Activated T-cell treated with anti-CD3 and anti-CD28 coated beads, Interleukin-2, amount 50 U/mL, for 72 hours (primary cell): Measurements from ENCODE around the gene TFG. TPM values are rescaled to one million over a fixed set of nuclear protein-coding genes. Genes with fewer than 3 reads are reported as not detected.

Experiments
- ATAC-seq, 2 donors: fragments of 150-1000 bp; cut with Tn5 transposase; replicated peaks in 1 of 2; 2 replicates each; pipeline ENCODE4 v1.10.0; 2021; ENCODE audit warnings: moderate library complexity in 2 of 2, mild to moderate bottlenecking in 1 of 2
- DNase-seq, 2 donors: peaks; one replicate each; pipeline ENCODE4 v3.0.0; 2021 to 2022; ENCODE audit warnings: mixed read lengths in 1 of 2
- H3K27ac Mint-ChIP-seq: one replicate; pipeline ENCODE4 v1.8.0; 2022; ENCODE audit warnings: mild to moderate bottlenecking, moderate library complexity, mixed read lengths
- H3K27me3 Mint-ChIP-seq: one replicate; pipeline ENCODE4 v1.8.0; 2022; ENCODE audit warnings: low read depth, mixed read lengths
- H3K36me3 Mint-ChIP-seq, 2 donors: one replicate each; pipeline ENCODE4 v1.8.0; 2022; ENCODE audit warnings: mixed read lengths in 2 of 2, mild to moderate bottlenecking in 1 of 2; ENCODE audit not compliant: insufficient read depth in 2 of 2
- H3K4me1 Mint-ChIP-seq: one replicate; pipeline ENCODE4 v1.8.0; 2022; ENCODE audit warnings: low read depth, mixed read lengths
- H3K4me3 Mint-ChIP-seq, 2 donors: one replicate each; pipeline ENCODE4 v1.8.0; 2022; ENCODE audit warnings: mild to moderate bottlenecking in 2 of 2, mixed read lengths in 2 of 2, moderate library complexity in 2 of 2
- H3K9me3 Mint-ChIP-seq, 2 donors: one replicate each; pipeline ENCODE4 v1.8.0; 2022; ENCODE audit warnings: mixed read lengths in 2 of 2
- total RNA-seq, 2 donors: library from RNA; stranded (reverse); gene quantifications; one replicate each; pipeline ENCODE4 v1.2.3, GENCODE V29; 2022

The TFG gene
- total RNA-seq, 2 donors from 2014 or later, result 60.6 to 64.7 TPM

DNA sequence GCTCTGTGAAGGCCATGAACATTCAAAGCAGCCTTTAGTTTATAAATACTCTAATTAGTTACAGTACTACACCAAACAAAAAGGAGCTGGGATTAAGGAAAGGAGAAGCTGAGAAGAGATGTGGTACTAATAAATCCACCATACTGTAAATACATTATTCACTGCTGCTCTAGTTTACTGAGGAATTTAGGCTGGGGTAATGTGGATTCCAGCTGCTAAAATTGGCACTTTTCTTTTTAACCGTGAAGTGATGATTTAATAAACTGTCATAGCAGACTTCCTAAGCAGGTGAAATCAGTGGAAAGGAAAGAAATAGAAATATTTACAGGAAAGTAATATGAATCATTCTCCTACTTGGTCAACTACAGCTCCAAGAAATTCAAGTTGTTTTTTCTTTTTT, 88.7 kb downstream of the TFG start:
- Mint-ChIP-seq H3K9me3 (no peaks in the 10 kb centered on the region), H3K27ac (no peak overlapping the region), H3K4me1 (no peaks in the 10 kb centered on the region), H3K36me3 (no peaks in the 10 kb centered on the region), H3K4me3 (no peak overlapping the region), H3K27me3 (no peaks in the 10 kb centered on the region)
- no peak for DNase-seq
- no peak for ATAC-seq

Other genes with a start within 250 kb of the TFG start
- 1 to 10 TPM in 1 of 2 donors, under 1 TPM in 1; 0.26 to 1.5 TPM for gene TMEM45A, start 216.9 kb upstream of the TFG start, total RNA-seq
- gene ADGRG7, start 99.9 kb upstream of the TFG start, total RNA-seq, result not detected